Activated CD8-positive, alpha-beta memory T cell treated with anti-CD3 and anti-CD28 coated beads, Interleukin-2, amount 10 ng/mL, durations not matched to agents 7 days and 5 days (primary cell): ENCODE data around the gene SNURF. TPM values are rescaled to one million over a fixed set of nuclear protein-coding genes. Genes with fewer than 3 reads are reported as not detected.
"Not testable (repeated sequence)": the region's sequence is repeated elsewhere in the genome, so short reads cannot be mapped to it uniquely, and the experiment has no call there.

Experiments
- ATAC-seq: fragments of 150-1000 bp; cut with Tn5 transposase; one replicate; pipeline ENCODE4 v1.10.0; 2021; ENCODE audit warnings: moderate library complexity
- CTCF ChIA-PET: fragments of 350-600 bp; sonication (Branson Sonifier 250); formaldehyde crosslinking; loops from one replicate; lab custom pipeline; 2021; ENCODE audit warnings: antibody characterized with exemption; lab: Charles Lee
- DNase-seq: peaks from one replicate; pipeline ENCODE4 v3.0.0-alpha.2; 2020
- H3K27ac Mint-ChIP-seq: one replicate; pipeline ENCODE4 v1.8.0; 2021; ENCODE audit warnings: mild to moderate bottlenecking, mixed read lengths
- H3K27me3 Mint-ChIP-seq: one replicate; pipeline ENCODE4 v1.8.0; 2021; ENCODE audit warnings: mixed read lengths
- H3K36me3 Mint-ChIP-seq: one replicate; pipeline ENCODE4 v1.8.0; 2021; ENCODE audit warnings: mild to moderate bottlenecking, mixed read lengths
- H3K4me1 Mint-ChIP-seq: one replicate; pipeline ENCODE4 v1.8.0; 2021; ENCODE audit warnings: mixed read lengths
- H3K4me3 Mint-ChIP-seq: one replicate; pipeline ENCODE4 v1.8.0; 2021; ENCODE audit warnings: mild to moderate bottlenecking, moderate library complexity, mixed read lengths
- H3K9me3 Mint-ChIP-seq: one replicate; pipeline ENCODE4 v1.8.0; 2022; ENCODE audit warnings: low read depth, mixed read lengths
- total RNA-seq, 2 experiments: library from RNA; stranded (reverse); gene quantifications; one replicate each; pipeline ENCODE4 v1.2.3, GENCODE V29; 2021

SNURF gene
- total RNA-seq, 2 experiments from 2014 or later: 14.8 to 23.3 TPM

GRCh38 chr15:24945711-24946110, 9.1 kb upstream of the SNURF start:
- ATAC-seq: no peak
- H3K36me3 Mint-ChIP-seq: no peaks in the 10 kb centered on the region
- H3K4me3 Mint-ChIP-seq: no peak overlapping the region
- CTCF ChIA-PET: no interaction called here
- H3K27ac Mint-ChIP-seq: no peak overlapping the region
- no peak for DNase-seq
- no peaks in the 10 kb centered on the region for H3K27me3 Mint-ChIP-seq
- no peaks in the 10 kb centered on the region for H3K9me3 Mint-ChIP-seq
- H3K4me1 Mint-ChIP-seq: peaks cover 4% of the 10 kb centered on the region

- H3K4me1 Mint-ChIP-seq: peaks cover 4% of the 10 kb centered on the region
- CTCF ChIA-PET: no interaction called here
- no peak overlapping the region for H3K27ac Mint-ChIP-seq
- H3K9me3 Mint-ChIP-seq: peaks cover 3% of the 10 kb centered on the region
- no peaks in the 10 kb centered on the region for H3K36me3 Mint-ChIP-seq
- ATAC-seq (no peak), DNase-seq (no peak)
- H3K27me3 Mint-ChIP-seq: no peaks in the 10 kb centered on the region
- no peak overlapping the region for H3K4me3 Mint-ChIP-seq
Measured at GRCh38 chr15:24948495-24948894, 6.3 kb upstream of the SNURF start.

DNA sequence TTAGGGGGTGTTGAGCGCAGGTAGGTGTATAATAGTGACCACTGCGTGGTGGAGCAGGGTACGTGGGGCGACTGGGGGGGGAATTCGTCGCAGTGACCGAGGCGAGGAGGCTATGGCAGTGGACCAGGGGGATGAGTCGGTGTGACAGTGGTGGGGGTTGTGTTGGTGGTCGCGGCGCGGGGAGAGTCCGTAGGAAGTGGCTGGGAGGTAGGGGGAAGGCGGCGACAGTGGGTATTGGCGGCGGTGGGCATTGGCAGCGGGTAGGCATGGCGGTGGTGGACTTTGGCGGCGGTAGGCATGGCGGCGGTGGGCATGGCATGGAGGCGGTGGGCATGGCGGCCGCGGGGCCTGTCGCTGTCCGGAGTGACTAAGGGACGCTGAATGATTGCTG, 739 bp downstream of the SNURF start:
- no peak for ATAC-seq
- Mint-ChIP-seq H3K27me3 (no peaks in the 10 kb centered on the region), H3K36me3 (peaks cover 17% of the 10 kb centered on the region), H3K27ac (peak overlapping the region; percentile 92), H3K9me3 (peaks cover 3% of the 10 kb centered on the region), H3K4me3 (peak overlapping the region; percentile 92), H3K4me1 (peaks cover 16% of the 10 kb centered on the region)
- no peak for DNase-seq
- CTCF ChIA-PET: no interaction called here

DNA sequence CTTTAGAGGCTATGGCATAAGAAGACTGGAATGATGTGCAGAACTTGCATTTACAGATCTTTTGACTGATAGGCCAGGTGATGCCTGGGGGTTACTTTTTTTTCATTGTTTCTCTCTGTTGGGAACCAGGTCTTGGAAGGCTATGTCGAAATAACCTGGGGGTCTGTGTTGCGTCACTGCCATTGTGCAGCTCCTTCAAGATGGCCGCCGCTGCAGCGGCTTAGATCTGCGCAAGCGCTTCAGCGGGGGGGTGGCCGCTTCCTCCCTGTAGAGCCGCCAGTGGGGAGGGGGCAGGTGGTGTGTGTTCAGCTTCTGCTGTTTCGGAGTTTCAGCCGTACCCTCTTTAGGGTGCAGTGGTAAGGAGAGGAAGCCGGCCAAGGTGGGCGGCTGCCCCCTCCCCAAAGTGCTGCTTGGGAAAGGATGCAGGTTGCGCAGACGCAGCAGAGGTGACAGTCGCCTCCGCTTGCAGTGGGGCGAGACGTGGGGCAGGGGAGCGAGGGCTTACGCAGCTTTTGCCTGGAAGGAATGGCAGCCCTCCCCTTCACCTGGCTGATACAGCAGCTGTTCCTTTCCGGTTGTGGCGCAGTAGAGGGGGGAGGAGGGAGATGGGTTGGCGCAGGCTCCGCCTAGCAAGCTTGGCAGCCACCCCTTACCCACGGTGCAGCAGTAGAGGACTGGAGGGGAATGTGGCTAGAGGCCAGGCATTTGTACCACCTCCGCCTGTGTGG, 1.5 kb downstream of the SNURF start:
- DNase-seq: peak; percentile 84
- H3K4me1 Mint-ChIP-seq: peaks cover 16% of the 10 kb centered on the region

GRCh38 chr15:24957691-24958090, 2.9 kb downstream of the SNURF start:
- DNase-seq (no peak), ATAC-seq (no peak)
- H3K27ac Mint-ChIP-seq: no peak overlapping the region
- H3K27me3 Mint-ChIP-seq: no peaks in the 10 kb centered on the region
- H3K9me3 Mint-ChIP-seq: no peaks in the 10 kb centered on the region
- H3K36me3 Mint-ChIP-seq: peaks cover 25% of the 10 kb centered on the region
- H3K4me3 Mint-ChIP-seq: no peak overlapping the region
- peaks cover 16% of the 10 kb centered on the region for H3K4me1 Mint-ChIP-seq
- CTCF ChIA-PET: interaction anchor here (0.5 kb wide), 1 partner anchor 16 kb away, joined by 3 read pairs; no protein-coding TSS in a partner anchor

More for the DNA sequence above, 1.5 kb downstream of the SNURF start:
- peak overlapping the region; percentile 92 for H3K27ac Mint-ChIP-seq
- H3K9me3 Mint-ChIP-seq: no peaks in the 10 kb centered on the region
- peak overlapping the region; percentile 92 for H3K4me3 Mint-ChIP-seq
- CTCF ChIA-PET: no interaction called here
- H3K36me3 Mint-ChIP-seq: peaks cover 20% of the 10 kb centered on the region
- peak; percentile 79 for ATAC-seq
- H3K27me3 Mint-ChIP-seq: no peaks in the 10 kb centered on the region

DNA sequence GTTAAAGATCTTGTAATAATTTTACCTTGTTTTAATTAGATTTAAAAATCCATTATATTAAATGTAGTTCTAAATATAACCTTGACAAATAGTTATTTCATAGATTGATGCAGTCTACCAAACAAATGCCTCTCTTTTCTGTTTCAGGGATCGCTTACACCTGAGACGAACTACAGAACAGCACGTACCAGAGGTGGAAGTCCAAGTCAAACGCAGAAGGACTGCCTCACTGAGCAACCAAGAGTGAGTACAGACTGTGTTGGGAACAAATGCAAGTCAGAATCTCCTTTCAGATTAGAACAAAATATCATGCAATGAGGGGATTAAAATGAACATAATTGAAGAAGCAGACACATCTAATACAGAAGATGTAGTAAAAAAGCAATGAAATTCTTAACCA, 7.2 kb downstream of the SNURF start:
- no peak overlapping the region for H3K27ac Mint-ChIP-seq
- no peak overlapping the region for H3K4me3 Mint-ChIP-seq
- peaks cover 13% of the 10 kb centered on the region for H3K4me1 Mint-ChIP-seq
- no peaks in the 10 kb centered on the region for H3K27me3 Mint-ChIP-seq
- H3K9me3 Mint-ChIP-seq: peaks cover 16% of the 10 kb centered on the region
- peaks cover 60% of the 10 kb centered on the region for H3K36me3 Mint-ChIP-seq
- CTCF ChIA-PET: no interaction called here
- no peak for ATAC-seq
- no peak for DNase-seq

DNA sequence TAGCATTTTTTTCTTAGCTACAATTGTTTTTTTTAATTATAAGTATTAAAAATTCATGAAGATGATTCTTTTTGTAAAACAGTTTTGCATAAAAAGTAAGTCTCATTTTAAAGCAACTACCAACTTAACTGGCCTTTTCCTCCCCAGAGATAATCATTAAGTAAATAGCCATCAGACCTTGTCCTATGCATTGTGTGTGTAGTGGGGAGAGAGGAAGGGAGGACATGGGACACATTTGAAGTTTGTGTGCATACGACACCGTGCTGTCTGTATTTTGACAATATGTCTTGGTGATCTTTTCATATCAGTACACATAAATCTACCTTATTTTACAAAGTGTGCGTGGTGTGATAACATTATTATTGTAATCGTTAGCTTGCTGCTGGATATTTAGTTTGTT, 8.1 kb downstream of the SNURF start:
- Mint-ChIP-seq H3K36me3 (peaks cover 63% of the 10 kb centered on the region), H3K9me3 (peaks cover 17% of the 10 kb centered on the region), H3K27me3 (no peaks in the 10 kb centered on the region), H3K27ac (no peak overlapping the region), H3K4me1 (peaks cover 8% of the 10 kb centered on the region), H3K4me3 (no peak overlapping the region)
- ATAC-seq: no peak
- CTCF ChIA-PET: no interaction called here
- no peak for DNase-seq

DNA sequence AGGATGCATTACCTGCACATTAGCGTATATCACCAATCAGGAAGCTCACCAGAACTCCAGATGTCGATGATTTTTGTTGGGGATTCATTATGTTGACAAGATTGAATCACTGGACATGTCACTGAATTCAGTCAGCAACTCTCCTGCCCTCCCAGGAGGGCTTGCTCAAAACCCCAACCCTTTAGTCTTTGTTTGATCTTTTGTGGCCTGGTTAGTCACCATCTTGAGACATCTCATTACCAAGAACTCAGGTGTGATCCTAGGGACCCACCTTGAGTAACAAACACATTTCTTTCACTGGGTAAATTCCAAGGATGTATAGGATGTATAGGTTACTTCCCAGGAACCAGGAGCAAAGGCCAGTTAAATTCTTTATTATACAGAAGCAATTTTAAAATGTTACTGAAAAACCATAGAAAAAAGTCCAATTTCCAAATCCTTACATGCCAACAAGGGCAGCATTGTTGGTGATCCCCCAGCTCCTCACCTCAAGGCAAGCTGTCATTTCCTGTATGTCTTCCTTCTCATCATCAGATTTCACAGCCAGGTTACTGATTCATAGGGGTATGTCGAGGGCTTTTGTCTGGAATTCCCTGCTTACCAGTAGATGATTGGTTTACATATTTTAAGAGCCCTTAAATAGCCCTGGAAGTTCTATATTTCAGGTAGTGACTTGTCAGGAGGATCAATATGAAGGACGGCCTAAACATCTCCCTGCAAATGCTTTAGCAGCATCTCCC, 11.7 kb downstream of the SNURF start:
- Mint-ChIP-seq H3K36me3 (peaks cover 63% of the 10 kb centered on the region), H3K4me1 (no peaks in the 10 kb centered on the region), H3K4me3 (no peak overlapping the region), H3K9me3 (peaks cover 22% of the 10 kb centered on the region), H3K27ac (no peak overlapping the region), H3K27me3 (no peaks in the 10 kb centered on the region)
- DNase-seq: no peak
- no peak for ATAC-seq
- CTCF ChIA-PET: no interaction called here

GRCh38 chr15:24971052-24971451, 16.3 kb downstream of the SNURF start:
- no peak for ATAC-seq
- peaks cover 60% of the 10 kb centered on the region for H3K36me3 Mint-ChIP-seq
- no peak overlapping the region for H3K4me3 Mint-ChIP-seq
- no peaks in the 10 kb centered on the region for H3K27me3 Mint-ChIP-seq
- no peak overlapping the region for H3K27ac Mint-ChIP-seq
- H3K4me1 Mint-ChIP-seq: no peaks in the 10 kb centered on the region
- DNase-seq: no peak
- CTCF ChIA-PET: no interaction called here
- peaks cover 25% of the 10 kb centered on the region for H3K9me3 Mint-ChIP-seq

DNA sequence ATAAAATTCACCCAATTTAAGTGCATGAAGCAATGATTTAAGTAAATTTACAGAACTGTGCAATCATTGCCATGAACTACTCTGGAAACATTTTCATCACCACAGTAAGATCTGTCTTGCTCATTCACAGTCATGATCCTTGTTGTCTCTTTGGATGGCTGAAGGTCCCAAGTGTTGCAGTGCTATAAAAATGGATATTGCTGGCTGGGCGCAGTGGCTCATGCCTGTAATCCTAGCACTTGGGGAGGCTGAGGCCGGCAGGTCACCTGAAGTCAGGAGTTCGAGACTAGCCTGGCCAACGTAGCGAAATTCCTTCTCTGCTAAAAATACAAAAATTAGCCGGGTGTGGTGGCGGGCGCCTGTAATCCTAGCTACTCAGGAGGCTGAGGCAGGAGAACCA, 17.0 kb downstream of the SNURF start:
- Mint-ChIP-seq H3K27ac (no peak overlapping the region), H3K4me1 (no peaks in the 10 kb centered on the region), H3K4me3 (no peak overlapping the region), H3K36me3 (peaks cover 60% of the 10 kb centered on the region), H3K9me3 (peaks cover 24% of the 10 kb centered on the region), H3K27me3 (no peaks in the 10 kb centered on the region)
- DNase-seq (no peak), ATAC-seq (no peak)
- CTCF ChIA-PET: no interaction called here

GRCh38 chr15:24972707-24973106, 17.9 kb downstream of the SNURF start:
- DNase-seq, H3K27ac Mint-ChIP-seq: not testable (repeated sequence)

DNA sequence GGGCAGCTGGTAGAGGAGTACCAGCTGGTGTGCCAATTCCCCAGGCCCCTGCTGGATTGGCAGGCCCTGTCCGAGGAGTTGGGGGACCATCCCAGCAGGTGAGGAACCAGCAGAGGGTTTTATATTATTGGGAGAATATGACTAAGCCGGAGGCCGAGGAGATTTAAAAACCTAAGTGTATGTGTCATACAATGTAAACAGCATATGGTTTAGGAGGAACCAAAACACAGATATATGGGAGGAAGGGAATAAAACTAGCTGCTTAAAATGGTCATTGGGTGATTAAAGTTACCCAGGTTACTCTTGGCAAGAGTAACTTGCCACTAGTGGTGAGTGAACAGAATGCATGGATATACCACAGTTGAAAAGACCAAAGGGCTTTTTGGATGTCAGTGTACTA, 22.1 kb downstream of the SNURF start:
- CTCF ChIA-PET: no interaction called here
- Mint-ChIP-seq H3K9me3 (peaks cover 23% of the 10 kb centered on the region), H3K4me3 (no peak overlapping the region), H3K27ac (no peak overlapping the region), H3K4me1 (no peaks in the 10 kb centered on the region), H3K27me3 (no peaks in the 10 kb centered on the region), H3K36me3 (peaks cover 74% of the 10 kb centered on the region)
- DNase-seq (no peak), ATAC-seq (no peak)

More at GRCh38 chr15:24972707-24973106, 17.9 kb downstream of the SNURF start:
- Mint-ChIP-seq H3K36me3 (peaks cover 61% of the 10 kb centered on the region), H3K9me3 (peaks cover 21% of the 10 kb centered on the region)
- ATAC-seq, H3K4me1 Mint-ChIP-seq, CTCF ChIA-PET, H3K27me3 Mint-ChIP-seq, H3K4me3 Mint-ChIP-seq: not testable (repeated sequence)

DNA sequence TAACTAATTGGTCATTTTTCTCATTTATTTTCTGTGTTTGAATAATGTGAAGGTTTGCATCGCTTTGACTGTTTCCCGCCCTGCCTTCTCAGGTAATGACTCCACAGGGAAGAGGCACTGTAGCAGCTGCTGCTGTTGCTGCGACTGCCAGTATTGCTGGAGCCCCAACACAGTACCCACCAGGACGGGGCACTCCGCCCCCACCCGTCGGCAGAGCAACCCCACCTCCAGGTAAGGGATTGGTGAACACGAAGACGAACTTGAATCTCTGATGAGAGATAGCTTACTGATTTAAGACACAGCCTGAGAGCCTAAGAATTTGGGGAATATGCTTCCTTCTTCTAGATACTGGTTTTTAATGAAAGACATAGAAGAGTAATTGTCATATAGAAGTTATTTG, 22.9 kb downstream of the SNURF start:
- Mint-ChIP-seq H3K4me3 (no peak overlapping the region), H3K4me1 (no peaks in the 10 kb centered on the region), H3K27me3 (no peaks in the 10 kb centered on the region), H3K27ac (no peak overlapping the region), H3K36me3 (peaks cover 80% of the 10 kb centered on the region), H3K9me3 (peaks cover 25% of the 10 kb centered on the region)
- ATAC-seq (no peak), DNase-seq (no peak)
- CTCF ChIA-PET: no interaction called here

DNA sequence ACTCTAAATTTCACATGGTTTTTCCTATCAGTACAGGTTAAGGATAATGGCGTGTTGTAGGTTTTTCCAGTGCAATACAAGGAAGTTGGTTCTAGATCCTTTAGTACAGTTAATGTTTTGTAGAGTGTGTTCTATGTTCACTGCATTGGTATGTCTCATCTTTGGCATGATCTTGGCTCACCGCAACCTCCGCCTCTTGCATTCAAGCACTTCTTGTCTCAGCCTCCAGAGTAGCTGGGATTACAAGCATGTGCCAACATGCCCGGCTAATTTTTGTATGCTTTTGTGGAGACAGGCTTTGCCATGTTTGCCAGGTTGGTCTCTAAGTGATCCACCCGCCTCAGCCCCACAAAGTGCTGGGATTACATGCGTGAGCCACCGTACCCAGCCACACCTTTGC, 30.4 kb downstream of the SNURF start:
- Mint-ChIP-seq H3K4me1 (no peaks in the 10 kb centered on the region), H3K9me3 (peaks cover 36% of the 10 kb centered on the region), H3K36me3 (peaks cover 77% of the 10 kb centered on the region), H3K27ac (no peak overlapping the region), H3K4me3 (no peak overlapping the region), H3K27me3 (no peaks in the 10 kb centered on the region)
- CTCF ChIA-PET: no interaction called here
- no peak for ATAC-seq
- no peak for DNase-seq
